HL-60 (cell line): ENCODE data around the gene COL4A2.

Experiments
- DNase-seq, 2 experiments: peaks; one replicate each; pipeline ENCODE4 v3.0.0-alpha.2; 2010 to 2020; ENCODE audit warnings: low read depth in 1 of 2, low spot score in 1 of 2
- H3K27ac ChIP-seq: fragments of 250-450 bp; sonication (Bioruptor Pico); replicated peaks from 2 replicates; pipeline ENCODE4 v1.5.1; 2020; ENCODE audit warnings: mild to moderate bottlenecking, moderate library complexity
- H3K27me3 ChIP-seq: fragments of 250-450 bp; sonication (Bioruptor Pico); 2 replicates; pipeline ENCODE4 v1.5.1; 2021; ENCODE audit warnings: mild to moderate bottlenecking, moderate library complexity; ENCODE audit not compliant: insufficient read depth, poor library complexity, severe bottlenecking
- H3K4me3 ChIP-seq: replicated peaks from 2 replicates; pipeline ENCODE4 v1.5.1; 2011; ENCODE audit warnings: mild to moderate bottlenecking, control low read depth, low read length; ENCODE audit not compliant: insufficient read depth
- GABPA ChIP-seq: IDR thresholded peaks from 2 replicates; pipeline ENCODE4 v1.6.1; 2012; ENCODE audit warnings: low read depth
- POLR2AphosphoS5 ChIP-seq: IDR thresholded peaks from 2 replicates; pipeline ENCODE4 v1.6.1; 2012; ENCODE audit warnings: low read depth
- SPI1 ChIP-seq: IDR thresholded peaks from 2 replicates; pipeline ENCODE4 v1.6.1; 2012; ENCODE audit warnings: low read depth, mild to moderate bottlenecking, borderline replicate concordance
- TF ChIP-seq, protein P1 (sequence below): IDR thresholded peaks from 2 replicates; pipeline ENCODE4 v1.6.1; 2012; ENCODE audit warnings: low read depth; ENCODE audit not compliant: insufficient replicate concordance
- TF ChIP-seq, protein P2 (sequence below): IDR thresholded peaks from one replicate; pipeline ENCODE4 v1.5.1; 2011; ENCODE audit warnings: low read length, control low read depth, inconsistent platforms; ENCODE audit not compliant: insufficient read depth

COL4A2 gene

DNA sequence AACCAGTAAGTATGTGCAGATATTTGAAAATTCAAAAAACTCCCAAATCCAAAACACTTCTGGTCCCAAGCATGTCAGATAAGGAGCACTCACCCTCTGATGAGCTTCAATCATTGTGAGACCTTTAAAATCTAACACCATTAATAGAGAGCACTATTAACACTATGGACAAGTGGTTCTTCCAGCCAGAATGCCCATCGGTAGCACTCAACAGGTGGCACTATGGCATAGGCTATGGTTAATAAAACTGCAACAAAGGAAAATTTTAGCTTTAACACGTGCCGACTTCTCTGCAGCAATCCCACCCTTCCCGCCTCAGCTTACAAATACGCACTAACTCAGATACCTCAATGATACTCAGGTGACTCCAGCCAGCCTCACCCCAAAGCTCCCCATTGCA lies 62.3 kb downstream of the COL4A2 start:
- Histone ChIP-seq H3K4me3 (no peak overlapping the region), H3K27ac (no peak overlapping the region), H3K27me3 (peaks cover 19% of the 10 kb centered on the region)
- no peak for DNase-seq
- TF ChIP-seq, protein P1, sequence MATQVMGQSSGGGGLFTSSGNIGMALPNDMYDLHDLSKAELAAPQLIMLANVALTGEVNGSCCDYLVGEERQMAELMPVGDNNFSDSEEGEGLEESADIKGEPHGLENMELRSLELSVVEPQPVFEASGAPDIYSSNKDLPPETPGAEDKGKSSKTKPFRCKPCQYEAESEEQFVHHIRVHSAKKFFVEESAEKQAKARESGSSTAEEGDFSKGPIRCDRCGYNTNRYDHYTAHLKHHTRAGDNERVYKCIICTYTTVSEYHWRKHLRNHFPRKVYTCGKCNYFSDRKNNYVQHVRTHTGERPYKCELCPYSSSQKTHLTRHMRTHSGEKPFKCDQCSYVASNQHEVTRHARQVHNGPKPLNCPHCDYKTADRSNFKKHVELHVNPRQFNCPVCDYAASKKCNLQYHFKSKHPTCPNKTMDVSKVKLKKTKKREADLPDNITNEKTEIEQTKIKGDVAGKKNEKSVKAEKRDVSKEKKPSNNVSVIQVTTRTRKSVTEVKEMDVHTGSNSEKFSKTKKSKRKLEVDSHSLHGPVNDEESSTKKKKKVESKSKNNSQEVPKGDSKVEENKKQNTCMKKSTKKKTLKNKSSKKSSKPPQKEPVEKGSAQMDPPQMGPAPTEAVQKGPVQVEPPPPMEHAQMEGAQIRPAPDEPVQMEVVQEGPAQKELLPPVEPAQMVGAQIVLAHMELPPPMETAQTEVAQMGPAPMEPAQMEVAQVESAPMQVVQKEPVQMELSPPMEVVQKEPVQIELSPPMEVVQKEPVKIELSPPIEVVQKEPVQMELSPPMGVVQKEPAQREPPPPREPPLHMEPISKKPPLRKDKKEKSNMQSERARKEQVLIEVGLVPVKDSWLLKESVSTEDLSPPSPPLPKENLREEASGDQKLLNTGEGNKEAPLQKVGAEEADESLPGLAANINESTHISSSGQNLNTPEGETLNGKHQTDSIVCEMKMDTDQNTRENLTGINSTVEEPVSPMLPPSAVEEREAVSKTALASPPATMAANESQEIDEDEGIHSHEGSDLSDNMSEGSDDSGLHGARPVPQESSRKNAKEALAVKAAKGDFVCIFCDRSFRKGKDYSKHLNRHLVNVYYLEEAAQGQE = no peak
- TF ChIP-seq SPI1 (no peak), GABPA (no peak), POLR2AphosphoS5 (no peak)
- TF ChIP-seq, protein P2, sequence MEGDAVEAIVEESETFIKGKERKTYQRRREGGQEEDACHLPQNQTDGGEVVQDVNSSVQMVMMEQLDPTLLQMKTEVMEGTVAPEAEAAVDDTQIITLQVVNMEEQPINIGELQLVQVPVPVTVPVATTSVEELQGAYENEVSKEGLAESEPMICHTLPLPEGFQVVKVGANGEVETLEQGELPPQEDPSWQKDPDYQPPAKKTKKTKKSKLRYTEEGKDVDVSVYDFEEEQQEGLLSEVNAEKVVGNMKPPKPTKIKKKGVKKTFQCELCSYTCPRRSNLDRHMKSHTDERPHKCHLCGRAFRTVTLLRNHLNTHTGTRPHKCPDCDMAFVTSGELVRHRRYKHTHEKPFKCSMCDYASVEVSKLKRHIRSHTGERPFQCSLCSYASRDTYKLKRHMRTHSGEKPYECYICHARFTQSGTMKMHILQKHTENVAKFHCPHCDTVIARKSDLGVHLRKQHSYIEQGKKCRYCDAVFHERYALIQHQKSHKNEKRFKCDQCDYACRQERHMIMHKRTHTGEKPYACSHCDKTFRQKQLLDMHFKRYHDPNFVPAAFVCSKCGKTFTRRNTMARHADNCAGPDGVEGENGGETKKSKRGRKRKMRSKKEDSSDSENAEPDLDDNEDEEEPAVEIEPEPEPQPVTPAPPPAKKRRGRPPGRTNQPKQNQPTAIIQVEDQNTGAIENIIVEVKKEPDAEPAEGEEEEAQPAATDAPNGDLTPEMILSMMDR = no peak

DNA sequence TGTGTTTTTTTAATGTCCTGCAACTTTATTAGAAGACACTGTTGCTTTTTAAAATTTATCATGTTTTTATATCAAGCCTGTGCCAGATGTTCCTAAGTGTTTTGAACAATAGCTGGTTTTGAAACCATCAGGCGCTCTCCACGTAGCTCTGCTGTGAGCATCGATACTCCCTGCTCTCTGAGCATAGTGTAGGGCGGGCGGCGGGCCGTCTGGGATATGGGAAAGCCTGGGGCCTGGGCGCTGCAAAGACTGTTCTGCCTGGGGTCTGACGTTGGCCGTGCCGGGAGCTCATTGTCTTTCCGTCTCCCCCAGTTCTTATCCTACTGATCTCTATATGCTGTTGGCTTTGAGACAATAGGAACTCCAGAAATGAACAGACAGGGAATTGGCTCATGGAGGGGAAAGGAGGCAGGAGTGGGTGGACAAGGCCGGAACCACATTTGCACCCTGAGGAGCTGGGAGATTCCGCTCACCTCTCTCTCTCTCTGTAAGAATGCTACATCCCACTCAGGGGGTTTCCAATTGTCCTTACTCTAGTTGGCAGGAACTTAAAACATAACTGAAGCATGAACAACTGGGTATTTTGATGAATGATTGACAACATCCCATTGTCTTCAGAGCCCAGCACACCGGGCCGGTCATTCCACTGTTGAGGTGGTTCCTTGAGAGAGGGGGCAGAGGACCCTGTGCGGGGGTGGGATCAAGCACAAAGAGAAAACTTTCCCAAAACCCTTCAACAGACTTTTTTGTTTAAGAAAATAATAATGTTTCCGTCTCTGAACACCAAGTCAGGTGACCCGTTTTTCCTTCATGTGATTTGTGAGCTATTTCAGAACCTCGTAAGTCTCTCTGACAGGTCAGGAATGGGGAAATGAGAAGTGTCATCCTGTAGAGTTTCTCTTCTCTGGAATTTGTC lies 64.7 kb downstream of the COL4A2 start:
- no peak overlapping the region for H3K27ac ChIP-seq
- H3K4me3 ChIP-seq = no peak overlapping the region
- DNase-seq = no peak
- H3K27me3 ChIP-seq = peaks cover 20% of the 10 kb centered on the region
- TF ChIP-seq, protein P1 = no peak
- TF ChIP-seq POLR2AphosphoS5 (no peak), SPI1 (no peak), GABPA (no peak)
- TF ChIP-seq, protein P2 = no peak

DNA sequence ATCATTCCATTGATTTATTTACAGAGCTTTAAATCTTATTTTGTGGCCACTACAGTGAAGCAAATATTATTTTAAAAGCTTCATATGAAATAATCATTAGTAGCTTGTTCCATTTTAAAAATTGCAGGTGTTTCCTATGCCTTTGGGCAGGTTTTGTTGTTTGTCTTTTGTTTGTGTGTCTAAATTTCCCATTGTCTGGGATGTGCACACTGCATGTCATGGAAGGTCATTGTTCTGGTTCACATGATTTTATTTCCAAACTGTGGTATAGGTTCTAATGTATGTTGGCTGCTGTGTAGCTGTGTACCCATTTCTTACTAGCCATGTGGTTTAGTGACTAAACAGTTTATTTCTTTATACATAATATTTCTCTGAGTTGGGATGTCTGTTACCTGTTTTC lies 65.6 kb downstream of the COL4A2 start:
- Histone ChIP-seq H3K27me3 (peaks cover 22% of the 10 kb centered on the region), H3K27ac (no peak overlapping the region), H3K4me3 (no peak overlapping the region)
- TF ChIP-seq, protein P1 = no peak
- TF ChIP-seq SPI1 = no peak
- TF ChIP-seq POLR2AphosphoS5 = no peak
- TF ChIP-seq GABPA = no peak
- TF ChIP-seq, protein P2 = no peak
- DNase-seq = no peak
